ENCODE results near the gene CD4. TPM values are rescaled to one million over a fixed set of nuclear protein-coding genes. Genes with fewer than 3 reads are reported as not detected.

Gene CD4
- total RNA-seq, 1 donor from 2014 or later, result 13.4 TPM

GRCh38 chr12:6773590-6774351 lies 15.6 kb upstream of the CD4 start:
- no peak for DNase-seq (ENCODE audit: missing footprints)
- intact Hi-C loops (cut with DNase I), result no loop called here
- no peak for ATAC-seq

GRCh38 chr12:6774499-6775062 lies 14.7 kb upstream of the CD4 start:
- DNase-seq (ENCODE audit: missing footprints) (no peak), ATAC-seq (no peak)
- intact Hi-C loops (cut with DNase I), result loop anchor here (5.0 kb wide), 1 partner anchor 157 kb away; no protein-coding TSS in a partner anchor

GRCh38 chr12:6775185-6776174 lies 13.8 kb upstream of the CD4 start:
- ATAC-seq (no peak), DNase-seq (ENCODE audit: missing footprints) (no peak)
- intact Hi-C loops (cut with DNase I), result loop anchor here (5.0 kb wide), 1 partner anchor 158 kb away; no protein-coding TSS in a partner anchor

GRCh38 chr12:6777386-6777785 lies 11.9 kb upstream of the CD4 start:
- intact Hi-C loops (cut with DNase I), result loop anchor here (5.0 kb wide), 1 partner anchor 160 kb away; no protein-coding TSS in a partner anchor
- ATAC-seq, result no peak
- DNase-seq (ENCODE audit: missing footprints), result no peak

GRCh38 chr12:6778217-6778573 lies 11.1 kb upstream of the CD4 start:
- intact Hi-C loops (cut with DNase I), result loop anchor here (2.0 to 5.0 kb wide), 2 partner anchors 43 to 161 kb away; no protein-coding TSS in a partner anchor

GRCh38 chr12:6778574-6779550 lies 10.5 kb upstream of the CD4 start:
- peak; percentile 97 for ATAC-seq
- DNase-seq (ENCODE audit: missing footprints), result peak; percentile 94
- intact Hi-C loops (cut with DNase I), result loop anchor here (1.0 to 5.0 kb wide), 3 partner anchors 26 to 162 kb away; partner anchors contain the start of gene MLF2

More at GRCh38 chr12:6778217-6778573, 11.1 kb upstream of the CD4 start:
- ATAC-seq, result peak; percentile 61
- no peak for DNase-seq (ENCODE audit: missing footprints)

- intact Hi-C loops (cut with DNase I), result loop anchor here (1.0 to 5.0 kb wide), 4 partner anchors 27 to 163 kb away; partner anchors contain the start of genes GPR162 and MLF2
- no peak for DNase-seq (ENCODE audit: missing footprints)
- no peak for ATAC-seq
Observed at GRCh38 chr12:6779708-6780432, 9.5 kb upstream of the CD4 start.

- no peak for DNase-seq (ENCODE audit: missing footprints)
- no peak for ATAC-seq
- intact Hi-C loops (cut with DNase I), result loop anchor here (5.0 kb wide), 1 partner anchor 42 kb away; the partner anchor contains the start of gene GPR162
Observed at GRCh38 chr12:6780573-6780972, 8.8 kb upstream of the CD4 start.

- intact Hi-C loops (cut with DNase I), result loop anchor here (5.0 kb wide), 1 partner anchor 40 kb away; the partner anchor contains the start of gene GPR162
Observed at GRCh38 chr12:6782119-6782518, 7.2 kb upstream of the CD4 start.

GRCh38 chr12:6782850-6783566 lies 6.3 kb upstream of the CD4 start:
- intact Hi-C loops (cut with DNase I), result loop anchor here (5.0 kb wide), 1 partner anchor 39 kb away; the partner anchor contains the start of gene GPR162
- DNase-seq (ENCODE audit: missing footprints), result no peak
- ATAC-seq, result no peak

More at GRCh38 chr12:6782119-6782518, 7.2 kb upstream of the CD4 start:
- DNase-seq (ENCODE audit: missing footprints), result no peak
- ATAC-seq, result no peak

GRCh38 chr12:6783828-6784227 lies 5.5 kb upstream of the CD4 start:
- DNase-seq (ENCODE audit: missing footprints) (no peak), ATAC-seq (no peak)
- intact Hi-C loops (cut with DNase I), result loop anchor here (5.0 kb wide), 1 partner anchor 38 kb away; the partner anchor contains the start of gene GPR162

- intact Hi-C loops (cut with DNase I), result loop anchor here (5.0 kb wide), 1 partner anchor 38 kb away; the partner anchor contains the start of gene GPR162
- DNase-seq (ENCODE audit: missing footprints) (no peak), ATAC-seq (no peak)
Observed at GRCh38 chr12:6784296-6784695, 5.0 kb upstream of the CD4 start.

GRCh38 chr12:6784761-6785160 lies 4.6 kb upstream of the CD4 start:
- intact Hi-C loops (cut with DNase I), result loop anchor here (5.0 kb wide), 1 partner anchor 38 kb away; the partner anchor contains the start of gene GPR162
- DNase-seq (ENCODE audit: missing footprints), result no peak

GRCh38 chr12:6786416-6787094 lies 2.8 kb upstream of the CD4 start:
- no peak for DNase-seq (ENCODE audit: missing footprints)
- ATAC-seq, result no peak
- intact Hi-C loops (cut with DNase I), result no loop called here

More at GRCh38 chr12:6784761-6785160, 4.6 kb upstream of the CD4 start:
- ATAC-seq, result no peak

- intact Hi-C loops (cut with DNase I), result no loop called here
- ATAC-seq (no peak), DNase-seq (ENCODE audit: missing footprints) (no peak)
Observed at GRCh38 chr12:6787309-6787708, 2.0 kb upstream of the CD4 start.
